ENCODE measurements around the gene NADSYN1.

The NADSYN1 gene

GRCh38 chr11:71466358-71466757, 13.4 kb downstream of the NADSYN1 start:
- no peak overlapping the region for H3K9ac ChIP-seq
- peaks cover 5 to 50% (median 17%) of the 10 kb centered on the region in 11 experiments; a peak in 18 of 22 replicates for H3K9me3 ChIP-seq (replicated peaks in 1 of 11)
- H3K27me3 ChIP-seq = no peaks in the 10 kb centered on the region
- no peak for TF ChIP-seq Cebpa-rat (IDR thresholded peaks at IDR 0.05)
- 0 out of 22 replicates have a peak overlapping the region, but pooled peaks of 1 of the 11 experiments have one; percentile 8 for H3K27ac ChIP-seq
- H3K36me3 ChIP-seq = peaks cover 64 to 88% (median 78%) of the 10 kb centered on the region in 11 experiments
- H3K4me3 ChIP-seq = no peak overlapping the region
- H4K20me1 ChIP-seq = peaks cover 0 to 39% (median 3%) of the 10 kb centered on the region in 11 experiments; a peak in 7 of 22 replicates
- peaks cover 0 to 37% (median 26%) of the 10 kb centered on the region in 10 experiments; a peak in 15 of 20 replicates for H3K4me1 ChIP-seq
- H3K4me2 ChIP-seq = no peak overlapping the region

GRCh38 chr11:71467164-71467563, 14.2 kb downstream of the NADSYN1 start:
- H3K4me2 ChIP-seq = no peak overlapping the region
- no peak overlapping the region for H3K9ac ChIP-seq
- no peak overlapping the region for H3K4me3 ChIP-seq
- no peaks in the 10 kb centered on the region for H3K27me3 ChIP-seq
- H3K36me3 ChIP-seq = peaks cover 56 to 88% (median 75%) of the 10 kb centered on the region in 11 experiments
- peaks cover 5 to 50% (median 17%) of the 10 kb centered on the region in 11 experiments; a peak in 18 of 22 replicates for H3K9me3 ChIP-seq (replicated peaks in 1 of 11)
- no peak for TF ChIP-seq Cebpa-rat (IDR thresholded peaks at IDR 0.05)
- no peak overlapping the region for H3K27ac ChIP-seq
- peaks cover 0 to 34% (median 6%) of the 10 kb centered on the region in 11 experiments; a peak in 7 of 22 replicates for H4K20me1 ChIP-seq
- peaks cover 4 to 45% (median 34%) of the 10 kb centered on the region in 10 experiments for H3K4me1 ChIP-seq

- Histone ChIP-seq H3K4me3 (no peak overlapping the region), H3K27me3 (no peaks in the 10 kb centered on the region), H3K4me1 (peaks cover 12 to 50% (median 35%) of the 10 kb centered on the region in 10 experiments), H3K4me2 (peak overlapping the region in 7 of 11 experiments; percentile 72 to 88 (median 85); a peak in 14 of 22 replicates), H4K20me1 (peaks cover 0 to 57% (median 6%) of the 10 kb centered on the region in 11 experiments; a peak in 9 of 22 replicates), H3K27ac (no peak overlapping the region), H3K9me3 (replicated peaks in 1 of 11) (peaks cover 5 to 35% (median 12%) of the 10 kb centered on the region in 11 experiments; a peak in 18 of 22 replicates), H3K36me3 (peaks cover 64 to 87% (median 70%) of the 10 kb centered on the region in 11 experiments), H3K9ac (no peak overlapping the region)
- TF ChIP-seq Cebpa-rat (IDR thresholded peaks at IDR 0.05) = no peak
These were observed 17.9 kb downstream of the NADSYN1 start for GRCh38 chr11:71470946-71471345.

DNA sequence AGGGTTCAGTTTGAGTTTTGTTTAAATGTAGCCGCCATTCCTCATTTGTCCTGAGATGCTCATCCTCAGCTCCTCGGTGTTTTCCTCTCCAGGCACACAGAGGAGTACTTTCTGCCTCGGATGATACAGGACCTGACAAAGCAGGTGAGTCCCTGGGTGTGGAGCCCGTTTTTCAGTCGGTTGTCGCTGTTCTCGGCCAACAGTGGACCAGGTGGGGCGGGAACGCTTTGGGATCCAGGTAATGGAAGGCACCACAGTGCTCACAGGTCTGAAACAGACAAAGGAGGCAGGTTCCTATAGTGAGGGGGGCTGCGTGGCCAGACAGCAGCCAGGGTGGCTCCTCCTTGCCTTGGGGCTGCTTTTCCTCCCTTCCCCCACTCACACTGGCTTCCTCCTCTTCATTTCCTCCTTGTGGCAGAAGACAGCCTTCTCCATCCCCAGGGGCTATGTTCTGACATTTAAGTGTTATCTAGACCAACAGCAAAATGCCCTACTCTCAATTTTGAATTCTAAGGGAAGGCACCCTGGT, 19.4 kb downstream of the NADSYN1 start:
- H3K4me1 ChIP-seq = peaks cover 12 to 55% (median 36%) of the 10 kb centered on the region in 10 experiments
- H3K4me2 ChIP-seq = peak overlapping the region; percentile 52 to 88 (median 81)
- no peak overlapping the region for H3K4me3 ChIP-seq
- peaks cover 0 to 67% (median 7%) of the 10 kb centered on the region in 11 experiments; a peak in 10 of 22 replicates for H4K20me1 ChIP-seq
- H3K27me3 ChIP-seq = no peaks in the 10 kb centered on the region
- H3K36me3 ChIP-seq = peaks cover 64 to 87% (median 70%) of the 10 kb centered on the region in 11 experiments
- H3K27ac ChIP-seq = peak overlapping the region in 8 of 11 experiments; percentile 24 to 79 (median 66); a peak in 16 of 22 replicates
- H3K9ac ChIP-seq = peak overlapping the region in 8 of 11 experiments; percentile 13 to 71 (median 52); a peak in 12 of 22 replicates
- TF ChIP-seq Cebpa-rat (IDR thresholded peaks at IDR 0.05) = no peak
- peaks cover 5 to 23% (median 12%) of the 10 kb centered on the region in 11 experiments; a peak in 18 of 22 replicates for H3K9me3 ChIP-seq (replicated peaks in 1 of 11)

GRCh38 chr11:71472941-71473792, 20.2 kb downstream of the NADSYN1 start:
- peaks cover 0 to 74% (median 9%) of the 10 kb centered on the region in 11 experiments; a peak in 10 of 22 replicates for H4K20me1 ChIP-seq
- peak overlapping the region; percentile 52 to 88 (median 81); a peak in 21 of 22 replicates for H3K4me2 ChIP-seq
- H3K36me3 ChIP-seq = peaks cover 64 to 87% (median 70%) of the 10 kb centered on the region in 11 experiments
- TF ChIP-seq Cebpa-rat (IDR thresholded peaks at IDR 0.05) = no peak
- peak overlapping the region in 8 of 11 experiments; percentile 13 to 71 (median 52); a peak in 11 of 22 replicates for H3K9ac ChIP-seq
- peaks cover 0 to 16% (median 11%) of the 10 kb centered on the region in 11 experiments; a peak in 17 of 22 replicates for H3K9me3 ChIP-seq (replicated peaks in 1 of 11)
- no peaks in the 10 kb centered on the region for H3K27me3 ChIP-seq
- peaks cover 12 to 63% (median 42%) of the 10 kb centered on the region in 10 experiments for H3K4me1 ChIP-seq
- H3K27ac ChIP-seq = peak overlapping the region in 8 of 11 experiments; percentile 24 to 79 (median 66); a peak in 15 of 22 replicates
- H3K4me3 ChIP-seq = no peak overlapping the region

- Histone ChIP-seq H3K9me3 (replicated peaks in 1 of 11) (peaks cover 0 to 12% (median 8%) of the 10 kb centered on the region in 11 experiments; a peak in 17 of 22 replicates), H3K4me2 (peak overlapping the region in 1 of 11 experiments; percentile 88; a peak in 1 of 22 replicates), H3K9ac (no peak overlapping the region), H3K4me1 (peaks cover 12 to 66% (median 45%) of the 10 kb centered on the region in 10 experiments), H3K27ac (peak overlapping the region in 3 of 11 experiments; percentile 66 to 79 (median 77); a peak in 4 of 22 replicates), H3K27me3 (no peaks in the 10 kb centered on the region), H4K20me1 (peaks cover 0 to 80% (median 9%) of the 10 kb centered on the region in 11 experiments; a peak in 10 of 22 replicates), H3K4me3 (no peak overlapping the region), H3K36me3 (peaks cover 66 to 87% (median 70%) of the 10 kb centered on the region in 11 experiments)
- no peak for TF ChIP-seq Cebpa-rat (IDR thresholded peaks at IDR 0.05)
These were observed 20.7 kb downstream of the NADSYN1 start for GRCh38 chr11:71473793-71474080.

DNA sequence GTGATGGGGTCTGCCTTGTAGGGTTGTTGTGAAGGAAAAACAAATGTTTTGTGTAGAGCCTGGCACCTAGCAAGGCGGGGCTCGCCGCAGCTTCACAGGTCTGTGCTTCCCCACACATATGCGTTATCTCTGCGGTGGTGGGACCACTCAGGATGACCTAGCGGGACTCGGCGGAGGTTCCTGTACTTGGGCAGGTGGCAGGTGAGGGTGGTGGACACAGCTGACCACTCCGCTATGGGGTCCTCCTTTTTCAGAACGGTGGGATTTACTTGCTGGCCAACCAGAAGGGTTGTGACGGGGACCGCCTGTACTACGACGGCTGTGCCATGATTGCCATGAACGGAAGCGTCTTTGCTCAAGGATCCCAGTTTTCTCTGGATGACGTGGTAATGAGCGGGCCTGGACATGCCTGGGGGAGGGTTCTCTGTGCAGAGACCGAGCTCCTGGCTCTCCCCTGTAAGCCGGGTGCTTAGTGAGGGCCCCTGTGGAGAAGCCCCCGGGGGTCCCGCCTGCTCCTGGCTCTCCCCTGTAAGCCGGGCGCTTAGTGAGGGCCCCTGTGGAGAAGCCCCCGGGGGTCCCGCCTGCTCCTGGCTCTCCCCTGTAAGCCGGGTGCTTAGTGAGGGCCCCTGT, 21.3 kb downstream of the NADSYN1 start:
- Histone ChIP-seq H3K4me2 (no peak overlapping the region), H4K20me1 (peaks cover 0 to 83% (median 9%) of the 10 kb centered on the region in 11 experiments; a peak in 10 of 22 replicates), H3K4me3 (no peak overlapping the region), H3K4me1 (peaks cover 12 to 66% (median 45%) of the 10 kb centered on the region in 10 experiments), H3K9ac (no peak overlapping the region), H3K27me3 (no peaks in the 10 kb centered on the region), H3K36me3 (peaks cover 66 to 87% (median 70%) of the 10 kb centered on the region in 11 experiments), H3K27ac (peak overlapping the region in 3 of 11 experiments; percentile 19 to 79 (median 77); a peak in 1 of 22 replicates), H3K9me3 (replicated peaks in 1 of 11) (peaks cover 0 to 7% (median 3%) of the 10 kb centered on the region in 11 experiments; a peak in 16 of 22 replicates)
- TF ChIP-seq Cebpa-rat (IDR thresholded peaks at IDR 0.05) = no peak
